IMR-90 (cell line): ENCODE measurements around the gene CIDEA. TPM values are rescaled to one million over a fixed set of nuclear protein-coding genes. Genes with fewer than 3 reads are reported as not detected.
"Not testable (repeated sequence)": the region's sequence is repeated elsewhere in the genome, so short reads cannot be mapped to it uniquely, and the experiment has no call there.

Experiments used
- ATAC-seq: fragments of 200-7000 bp; cut with Tn5 transposase; 2 replicates; pipeline ENCODE4 v1.9.1; 2020; ENCODE audit warnings: low read depth, mild to moderate bottlenecking, moderate library complexity
- BruUV-seq: library from RNA; stranded (reverse); fragments of 400-500 nt; replicated peaks from 2 replicates; lab custom pipeline; 2021; lab: Mats Ljungman, UMichigan
- CTCF ChIA-PET: fragments of 300-600 bp; formaldehyde crosslinking; extraction: SDS; loops from one replicate; lab custom pipeline; 2021; ENCODE audit warnings: antibody characterized with exemption; lab: Yijun Ruan, JAX
- POLR2A ChIA-PET: fragments of 300-600 bp; sonication (Branson Sonifier 250); formaldehyde crosslinking; loops from one replicate; lab custom pipeline; 2022; ENCODE audit warnings: antibody characterized with exemption; ENCODE audit not compliant: unreplicated experiment; lab: Charles Lee
- DNase-seq: peaks from one replicate; pipeline ENCODE4 v3.0.0; 2013
- H2AFZ ChIP-seq: replicated peaks from 2 replicates; pipeline ENCODE3; 2013; ENCODE audit warnings: low read length, mild to moderate bottlenecking; ENCODE audit not compliant: poor library complexity
- H2AK5ac ChIP-seq: 2 replicates; pipeline ENCODE4 v1.6.1; 2013; ENCODE audit warnings: low read depth, low read length, inconsistent platforms
- H2AK9ac ChIP-seq: replicated peaks from 2 replicates; pipeline ENCODE3; 2013; ENCODE audit warnings: mild to moderate bottlenecking, low read depth, low read length, moderate library complexity; ENCODE audit not compliant: poor library complexity
- H2BK120ac ChIP-seq: 2 replicates; pipeline ENCODE4 v1.6.1; 2013; ENCODE audit warnings: low read depth, low read length, inconsistent platforms
- H2BK15ac ChIP-seq: 3 replicates; pipeline ENCODE4 v1.6.1; 2013; ENCODE audit warnings: low read depth, low read length, inconsistent platforms
- H2BK20ac ChIP-seq: 2 replicates; pipeline ENCODE4 v1.6.1; 2013; ENCODE audit warnings: low read depth, mild to moderate bottlenecking, inconsistent platforms, low read length, moderate library complexity
- H2BK5ac ChIP-seq: 2 replicates; pipeline ENCODE4 v1.6.1; 2013; ENCODE audit warnings: mild to moderate bottlenecking, low read depth, low read length, inconsistent platforms; ENCODE audit not compliant: poor library complexity, severe bottlenecking
- H3K14ac ChIP-seq: replicated peaks from 2 replicates; pipeline ENCODE4 v1.6.1; 2013; ENCODE audit warnings: low read depth, low read length, inconsistent platforms
- H3K18ac ChIP-seq: 2 replicates; pipeline ENCODE4 v1.6.1; 2013; ENCODE audit warnings: low read depth, low read length, control low read depth
- H3K23ac ChIP-seq: 2 replicates; pipeline ENCODE4 v1.6.1; 2013; ENCODE audit warnings: low read depth, low read length, inconsistent platforms
- H3K27ac ChIP-seq: 2 replicates; pipeline ENCODE4 v1.5.1; 2013; ENCODE audit warnings: mild to moderate bottlenecking, control low read depth, low read length; ENCODE audit not compliant: insufficient read depth
- H3K27me3 ChIP-seq: 2 replicates; pipeline ENCODE4 v1.6.1; 2013; ENCODE audit warnings: low read length; ENCODE audit not compliant: control insufficient read depth, insufficient read depth
- H3K36me3 ChIP-seq: 2 replicates; pipeline ENCODE4 v1.6.1; 2013; ENCODE audit warnings: low read length, mixed read lengths; ENCODE audit not compliant: control insufficient read depth, insufficient read depth
- H3K4ac ChIP-seq: 2 replicates; pipeline ENCODE4 v1.6.1; 2013; ENCODE audit warnings: low read depth, low read length, inconsistent platforms
- H3K4me1 ChIP-seq: 2 replicates; pipeline ENCODE4 v1.6.1; 2013; ENCODE audit warnings: low read length, mixed read lengths; ENCODE audit not compliant: control insufficient read depth, insufficient read depth
- H3K4me2 ChIP-seq: 2 replicates; pipeline ENCODE4 v1.6.1; 2013; ENCODE audit warnings: low read depth, mild to moderate bottlenecking, control low read depth, low read length, moderate library complexity
- H3K4me3 ChIP-seq: 2 replicates; pipeline ENCODE4 v1.5.1; 2013; ENCODE audit warnings: low read depth, mild to moderate bottlenecking, control low read depth, low read length, moderate library complexity; ENCODE audit not compliant: insufficient read depth
- H3K56ac ChIP-seq: 2 replicates; pipeline ENCODE4 v1.6.1; 2013; ENCODE audit warnings: low read length, inconsistent platforms; ENCODE audit not compliant: insufficient read depth; ENCODE audit errors: extremely low read depth
- H3K79me1 ChIP-seq, 2 experiments: 2 replicates each; pipeline ENCODE4 v1.6.1; 2013; ENCODE audit warnings: low read length in 2 of 2, inconsistent platforms in 1 of 2, low read depth in 1 of 2
- H3K9ac ChIP-seq: 2 replicates; pipeline ENCODE4 v1.6.1; 2013; ENCODE audit warnings: low read depth, low read length, control low read depth
- H3K9me1 ChIP-seq: 2 replicates; pipeline ENCODE4 v1.6.1; 2013; ENCODE audit warnings: low read length, inconsistent platforms; ENCODE audit not compliant: insufficient read depth
- H3K9me3 ChIP-seq: 2 replicates; pipeline ENCODE4 v1.6.1; 2013; ENCODE audit warnings: low read length; ENCODE audit not compliant: control insufficient read depth, insufficient read depth
- H4K20me1 ChIP-seq: 2 replicates; pipeline ENCODE4 v1.6.1; 2013; ENCODE audit warnings: low read length, inconsistent platforms; ENCODE audit not compliant: insufficient read depth
- H4K5ac ChIP-seq: 2 replicates; pipeline ENCODE4 v1.6.1; 2013; ENCODE audit warnings: mild to moderate bottlenecking, low read depth, low read length, control low read depth
- H4K8ac ChIP-seq, 2 experiments: 2 replicates each; pipeline ENCODE4 v1.6.1; 2013; ENCODE audit warnings: low read depth in 2 of 2, low read length in 2 of 2, control low read depth in 1 of 2, inconsistent platforms in 1 of 2
- H4K91ac ChIP-seq: 2 replicates; pipeline ENCODE4 v1.6.1; 2013; ENCODE audit warnings: low read depth, low read length, inconsistent platforms; ENCODE audit not compliant: insufficient read depth
- WGBS, 2 experiments: methylation state at CpG; one replicate each; pipeline versions ENCODE4 v1.1.5 to v1.1.7; 2013; ENCODE audit warnings: missing lambda C conversion rate in 2 of 2; ENCODE audit not compliant: insufficient read length in 1 of 2; ENCODE audit errors: extremely low coverage in 2 of 2; 5-methylcytosine and 5-hydroxymethylcytosine counted together
- dilution Hi-C: fragments of 300-500 bp; cut with HindIII; formaldehyde crosslinking; loops from one replicate; pipeline ENCODE4 v1.14.3; 2018; ENCODE audit warnings: low sequenced_read_pairs; ENCODE audit not compliant: unreplicated experiment
- in situ Hi-C: fragments of 300-500 bp; cut with MboI; formaldehyde crosslinking; loops from 3 replicates; pipeline ENCODE4 v1.14.3; 2019; ENCODE audit warnings: low sequenced_read_pairs, inconsistent platforms, mixed read lengths
- intact Hi-C: fragments of 100-400 bp; cut with micrococcal nuclease; formaldehyde crosslinking; loops from 2 replicates; pipeline ENCODE4 v1.10.0; 2022
- polyA plus RNA-seq, 3 experiments: library from polyadenylated mRNA; depleted of rRNA; stranded (reverse); fragments of >200 nt; gene quantifications; 2 replicates each; pipeline ENCODE4 v1.2.3, GENCODE V29; 2012; ENCODE audit warnings: low replicate concordance in 1 of 3
- total RNA-seq: library from RNA; depleted of rRNA; stranded (reverse); fragments of >200 nt; gene quantifications from 2 replicates; pipeline ENCODE4 v1.2.3, GENCODE V29; 2012

CIDEA gene
- total and polyA plus RNA-seq, 2 of the 4 experiments (the other 2 are of a cell fraction), result not detected

DNA sequence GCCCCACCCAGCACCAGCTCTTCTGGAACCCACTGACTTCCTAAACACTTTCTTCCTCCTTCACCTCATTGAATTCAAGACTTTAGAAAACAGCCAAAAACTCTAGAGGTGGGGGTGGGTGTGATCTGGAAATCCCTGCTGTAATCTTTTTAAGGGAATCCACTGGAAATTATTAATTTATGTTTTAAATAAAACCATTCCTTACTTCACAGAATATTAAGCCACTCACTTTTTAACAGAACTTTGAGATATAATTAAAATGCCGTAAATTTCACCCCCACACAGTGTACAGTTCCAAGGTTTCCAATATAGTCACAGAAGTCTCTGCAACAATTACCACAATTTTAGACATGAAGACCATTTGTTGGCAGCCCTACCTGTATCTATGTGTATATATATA lies 30.8 kb upstream of the CIDEA start:
- H4K20me1 ChIP-seq, H3K14ac ChIP-seq, H3K23ac ChIP-seq, H3K27me3 ChIP-seq, ATAC-seq, H3K27ac ChIP-seq, H3K9me3 ChIP-seq, H3K18ac ChIP-seq, H3K4ac ChIP-seq, BruUV-seq, in situ Hi-C loops, H2AK5ac ChIP-seq, intact Hi-C loops, H3K56ac ChIP-seq, H4K8ac ChIP-seq, H3K4me2 ChIP-seq, H3K9ac ChIP-seq, H2AFZ ChIP-seq, POLR2A ChIA-PET, H2BK20ac ChIP-seq, H2BK5ac ChIP-seq, H3K36me3 ChIP-seq, H3K9me1 ChIP-seq, H4K5ac ChIP-seq, H2AK9ac ChIP-seq, H2BK120ac ChIP-seq, dilution Hi-C loops, DNase-seq, CTCF ChIA-PET, H3K79me1 ChIP-seq, H3K4me3 ChIP-seq, H2BK15ac ChIP-seq, H3K4me1 ChIP-seq, H4K91ac ChIP-seq: not testable (repeated sequence)
- WGBS, 2 experiments, result no CpG with 5 or more reads among the region's 1 CpG
